ENCODE data around the gene LACRT. TPM values are rescaled to one million over a fixed set of nuclear protein-coding genes. Genes with fewer than 3 reads are reported as not detected.

The LACRT gene
- total and polyA plus RNA-seq, 2 of the 13 experiments (the other 11 are each of a cell fraction or from before 2014, with no cell fraction given): not detected

- no peak for TF ChIP-seq ZNF160 (CRISPR knock-in tag; IDR thresholded peaks at IDR 0.05)
- TF ChIP-seq MEF2D (CRISPR knock-in tag; IDR thresholded peaks at IDR 0.05): peak; percentile 86; the same call in 1 of the 2 replicates
- TF ChIP-seq ZNF180 (CRISPR knock-in tag; IDR thresholded peaks at IDR 0.05; ENCODE audit: borderline replicate concordance, low read depth): no peak
- TF ChIP-seq TEF (CRISPR knock-in tag; IDR thresholded peaks at IDR 0.05): no peak
- TF ChIP-seq GABPB1 (CRISPR knock-in tag; IDR thresholded peaks at IDR 0.05): no peak
- TF ChIP-seq ZUFSP (CRISPR knock-in tag; IDR thresholded peaks at IDR 0.05; ENCODE audit: borderline replicate concordance): no peak
- TF ChIP-seq ATF7-NPFF (CRISPR knock-in tag; IDR thresholded peaks at IDR 0.05; ENCODE audit: low read depth): no peak
- TF ChIP-seq PRMT3 (CRISPR knock-in tag; IDR thresholded peaks at IDR 0.05; ENCODE audit: borderline replicate concordance, low read depth): no peak
- no peak for TF ChIP-seq ISL2 (CRISPR knock-in tag; IDR thresholded peaks at IDR 0.05)
- TF ChIP-seq, protein P1, sequence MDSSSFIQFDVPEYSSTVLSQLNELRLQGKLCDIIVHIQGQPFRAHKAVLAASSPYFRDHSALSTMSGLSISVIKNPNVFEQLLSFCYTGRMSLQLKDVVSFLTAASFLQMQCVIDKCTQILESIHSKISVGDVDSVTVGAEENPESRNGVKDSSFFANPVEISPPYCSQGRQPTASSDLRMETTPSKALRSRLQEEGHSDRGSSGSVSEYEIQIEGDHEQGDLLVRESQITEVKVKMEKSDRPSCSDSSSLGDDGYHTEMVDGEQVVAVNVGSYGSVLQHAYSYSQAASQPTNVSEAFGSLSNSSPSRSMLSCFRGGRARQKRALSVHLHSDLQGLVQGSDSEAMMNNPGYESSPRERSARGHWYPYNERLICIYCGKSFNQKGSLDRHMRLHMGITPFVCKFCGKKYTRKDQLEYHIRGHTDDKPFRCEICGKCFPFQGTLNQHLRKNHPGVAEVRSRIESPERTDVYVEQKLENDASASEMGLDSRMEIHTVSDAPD (CRISPR knock-in tag; IDR thresholded peaks at IDR 0.05): no peak
- TF ChIP-seq GPN1 (CRISPR knock-in tag; IDR thresholded peaks at IDR 0.05; ENCODE audit: borderline replicate concordance): no peak
- TF ChIP-seq, protein P2, sequence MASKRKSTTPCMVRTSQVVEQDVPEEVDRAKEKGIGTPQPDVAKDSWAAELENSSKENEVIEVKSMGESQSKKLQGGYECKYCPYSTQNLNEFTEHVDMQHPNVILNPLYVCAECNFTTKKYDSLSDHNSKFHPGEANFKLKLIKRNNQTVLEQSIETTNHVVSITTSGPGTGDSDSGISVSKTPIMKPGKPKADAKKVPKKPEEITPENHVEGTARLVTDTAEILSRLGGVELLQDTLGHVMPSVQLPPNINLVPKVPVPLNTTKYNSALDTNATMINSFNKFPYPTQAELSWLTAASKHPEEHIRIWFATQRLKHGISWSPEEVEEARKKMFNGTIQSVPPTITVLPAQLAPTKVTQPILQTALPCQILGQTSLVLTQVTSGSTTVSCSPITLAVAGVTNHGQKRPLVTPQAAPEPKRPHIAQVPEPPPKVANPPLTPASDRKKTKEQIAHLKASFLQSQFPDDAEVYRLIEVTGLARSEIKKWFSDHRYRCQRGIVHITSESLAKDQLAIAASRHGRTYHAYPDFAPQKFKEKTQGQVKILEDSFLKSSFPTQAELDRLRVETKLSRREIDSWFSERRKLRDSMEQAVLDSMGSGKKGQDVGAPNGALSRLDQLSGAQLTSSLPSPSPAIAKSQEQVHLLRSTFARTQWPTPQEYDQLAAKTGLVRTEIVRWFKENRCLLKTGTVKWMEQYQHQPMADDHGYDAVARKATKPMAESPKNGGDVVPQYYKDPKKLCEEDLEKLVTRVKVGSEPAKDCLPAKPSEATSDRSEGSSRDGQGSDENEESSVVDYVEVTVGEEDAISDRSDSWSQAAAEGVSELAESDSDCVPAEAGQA (IDR thresholded peaks at IDR 0.05; ENCODE audit: low read depth): no peak
- TF ChIP-seq, protein P2 (CRISPR knock-in tag; IDR thresholded peaks at IDR 0.05; ENCODE audit: borderline replicate concordance): no peak
- peak; percentile 33; the same call in 1 of the 2 replicates for TF ChIP-seq CEBPG (CRISPR knock-in tag; IDR thresholded peaks at IDR 0.05)
- TF ChIP-seq ZC3H4 (CRISPR knock-in tag; IDR thresholded peaks at IDR 0.05; ENCODE audit: borderline replicate concordance): no peak
- peak; percentile 56; the same call in 1 of the 2 replicates for TF ChIP-seq ZNF12 (CRISPR knock-in tag; IDR thresholded peaks at IDR 0.05)
- no peak for TF ChIP-seq ZNF589 (CRISPR knock-in tag; conservative IDR thresholded peaks at IDR 0.05)
- TF ChIP-seq PHF8 (CRISPR knock-in tag; IDR thresholded peaks at IDR 0.05): no peak
- no peak for TF ChIP-seq FOXA1 (IDR thresholded peaks at IDR 0.05)
- peak; percentile 73 for TF ChIP-seq FOXA1 (CRISPR knock-in tag; IDR thresholded peaks at IDR 0.05)
- TF ChIP-seq JUND (CRISPR knock-in tag; IDR thresholded peaks at IDR 0.05): no peak
- no peak for TF ChIP-seq ZNF138 (CRISPR knock-in tag; IDR thresholded peaks at IDR 0.05; ENCODE audit: low read depth)
These were observed 47.3 kb downstream of the LACRT start (continued) for GRCh38 chr12:54587315-54587873.
